ENCODE measurements around the gene HIGD1A. TPM values are rescaled to one million over a fixed set of nuclear protein-coding genes. Genes with fewer than 3 reads are reported as not detected.

The HIGD1A gene
- 100 to 1,000 TPM; 115 to 144 (median 125) TPM for total RNA-seq (2021; fragmentation: NEBNext Ultra II Directional; extraction: Animal tissue kit (Norgen Biotek cat#: 25700))
- long read RNA-seq, transcript HIGD1A-201 (4 exons, 1,373 nt): major isoform, 183 of 199 reads
- long read RNA-seq, partial matches to known transcripts: 1 of 199 reads
- long read RNA-seq, other reads (novel, unspliced or antisense): 9 of 199 reads

DNA sequence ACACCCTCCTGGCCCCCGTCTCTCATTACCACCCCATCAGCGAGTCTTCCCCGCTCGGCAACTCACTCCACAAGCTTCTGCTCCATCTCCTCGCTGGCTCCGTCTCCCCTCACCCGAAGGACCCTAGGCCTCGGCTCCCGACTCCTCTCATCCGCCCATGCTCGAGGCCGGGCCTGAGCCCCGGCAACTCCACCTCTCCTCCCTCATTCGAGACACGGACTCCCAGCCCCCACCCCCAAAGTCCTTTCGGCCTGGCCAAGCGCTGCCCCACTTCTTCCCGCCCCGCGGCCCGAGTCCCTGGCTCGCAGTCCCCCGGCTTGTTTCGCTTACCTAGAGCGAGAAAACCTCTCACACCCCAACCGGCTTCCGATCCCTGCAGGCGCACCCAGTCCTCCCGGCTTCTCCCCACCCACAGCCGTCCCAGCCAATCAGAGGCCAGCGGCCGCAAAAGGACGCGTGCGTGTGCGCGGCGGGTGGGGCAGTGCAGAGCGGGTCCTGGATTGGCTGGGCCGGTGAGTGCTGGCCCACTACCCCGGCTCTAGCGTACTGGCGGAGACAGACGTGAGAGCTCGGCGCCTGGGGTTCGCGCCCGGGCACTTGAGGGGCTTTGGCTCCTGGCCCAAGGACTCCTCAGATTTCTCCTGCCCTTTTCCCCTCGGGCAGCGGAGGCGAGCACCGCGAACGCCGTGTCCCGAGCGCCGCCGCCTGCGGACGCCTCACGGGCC is at the start of gene HIGD1A:
Gene HIGD1A, minus strand, starts transcription at position 385 of the 725 bp plus-strand sequence. CDS start 10,237 bp downstream, outside the sequence.
- peak within 1 kb of the TSS; percentile 99 for H3K4me3 Mint-ChIP-seq
- peaks cover 15% of the 10 kb centered on the region for H3K36me3 Mint-ChIP-seq (ENCODE audit: low read depth)
- peaks cover 4% of the 10 kb centered on the region for H3K27me3 Mint-ChIP-seq (ENCODE audit: insufficient read depth)
- TF ChIP-seq, protein P1, sequence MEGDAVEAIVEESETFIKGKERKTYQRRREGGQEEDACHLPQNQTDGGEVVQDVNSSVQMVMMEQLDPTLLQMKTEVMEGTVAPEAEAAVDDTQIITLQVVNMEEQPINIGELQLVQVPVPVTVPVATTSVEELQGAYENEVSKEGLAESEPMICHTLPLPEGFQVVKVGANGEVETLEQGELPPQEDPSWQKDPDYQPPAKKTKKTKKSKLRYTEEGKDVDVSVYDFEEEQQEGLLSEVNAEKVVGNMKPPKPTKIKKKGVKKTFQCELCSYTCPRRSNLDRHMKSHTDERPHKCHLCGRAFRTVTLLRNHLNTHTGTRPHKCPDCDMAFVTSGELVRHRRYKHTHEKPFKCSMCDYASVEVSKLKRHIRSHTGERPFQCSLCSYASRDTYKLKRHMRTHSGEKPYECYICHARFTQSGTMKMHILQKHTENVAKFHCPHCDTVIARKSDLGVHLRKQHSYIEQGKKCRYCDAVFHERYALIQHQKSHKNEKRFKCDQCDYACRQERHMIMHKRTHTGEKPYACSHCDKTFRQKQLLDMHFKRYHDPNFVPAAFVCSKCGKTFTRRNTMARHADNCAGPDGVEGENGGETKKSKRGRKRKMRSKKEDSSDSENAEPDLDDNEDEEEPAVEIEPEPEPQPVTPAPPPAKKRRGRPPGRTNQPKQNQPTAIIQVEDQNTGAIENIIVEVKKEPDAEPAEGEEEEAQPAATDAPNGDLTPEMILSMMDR (IDR thresholded peaks at IDR 0.05): no peak
- H3K4me1 Mint-ChIP-seq (ENCODE audit: low read depth): peaks cover 34% of the 10 kb centered on the region
- peak; percentile 91 for DNase-seq
- peak within 1 kb of the TSS; percentile 99 for H3K27ac Mint-ChIP-seq
- no peaks in the 10 kb centered on the region for H3K9me3 Mint-ChIP-seq

DNA sequence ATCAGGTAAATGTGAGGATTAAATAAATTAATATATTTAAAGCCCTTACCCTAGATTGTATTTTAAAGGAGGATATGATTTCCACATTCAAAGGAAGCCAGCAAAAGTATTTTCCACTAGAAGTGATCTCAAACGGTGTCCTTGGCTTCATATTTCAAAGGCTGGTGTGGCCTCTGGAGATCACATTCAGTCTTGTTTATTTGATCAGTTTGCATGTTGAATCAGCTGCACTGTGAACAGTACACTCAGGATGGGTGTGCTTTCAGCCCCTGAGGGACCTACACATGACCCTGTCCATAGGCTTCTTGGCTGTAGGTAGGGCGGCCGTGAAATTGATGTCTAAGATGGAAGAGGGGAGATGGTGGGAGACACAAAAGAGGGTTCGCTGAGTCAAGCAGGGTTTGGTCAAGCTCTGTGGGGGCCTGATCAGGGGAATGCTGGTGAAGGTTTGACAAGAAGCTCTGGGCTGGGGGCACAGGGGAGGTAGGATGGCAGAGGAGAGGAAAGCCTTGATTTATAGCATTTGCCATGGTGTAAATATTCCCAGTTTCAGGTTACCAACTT is 49.5 kb upstream of the HIGD1A start:
- TF ChIP-seq, protein P1 (IDR thresholded peaks at IDR 0.05): no peak
- Mint-ChIP-seq H3K9me3 (no peaks in the 10 kb centered on the region), H3K27me3 (ENCODE audit: insufficient read depth) (peaks cover 25% of the 10 kb centered on the region), H3K4me1 (ENCODE audit: low read depth) (no peaks in the 10 kb centered on the region), H3K27ac (no peak overlapping the region), H3K4me3 (no peak overlapping the region), H3K36me3 (ENCODE audit: low read depth) (no peaks in the 10 kb centered on the region)
- DNase-seq: no peak

DNA sequence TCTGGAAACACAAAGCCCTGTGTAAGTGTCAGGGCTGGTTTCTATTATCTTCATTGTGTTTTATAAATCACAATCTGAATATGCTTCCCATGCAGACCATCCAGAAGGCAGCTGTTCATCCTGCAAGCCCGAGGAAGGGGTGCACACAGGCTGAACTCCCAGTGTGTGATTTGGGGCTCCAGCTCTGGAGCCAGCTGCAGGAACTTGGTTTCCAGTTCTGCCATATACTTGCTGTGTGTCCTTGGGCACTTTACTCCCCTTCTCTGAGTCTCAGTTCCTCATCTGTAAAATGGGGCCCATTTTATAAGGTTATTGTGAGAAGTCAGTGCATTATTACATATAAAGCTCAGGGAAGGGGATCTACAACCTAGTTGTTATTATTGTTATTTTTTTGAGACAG is 48.8 kb upstream of the HIGD1A start:
- Mint-ChIP-seq H3K27ac (no peak overlapping the region), H3K27me3 (ENCODE audit: insufficient read depth) (peaks cover 20% of the 10 kb centered on the region), H3K9me3 (no peaks in the 10 kb centered on the region), H3K4me3 (no peak overlapping the region), H3K36me3 (ENCODE audit: low read depth) (no peaks in the 10 kb centered on the region), H3K4me1 (ENCODE audit: low read depth) (no peaks in the 10 kb centered on the region)
- DNase-seq: no peak
- TF ChIP-seq, protein P1 (IDR thresholded peaks at IDR 0.05): no peak

DNA sequence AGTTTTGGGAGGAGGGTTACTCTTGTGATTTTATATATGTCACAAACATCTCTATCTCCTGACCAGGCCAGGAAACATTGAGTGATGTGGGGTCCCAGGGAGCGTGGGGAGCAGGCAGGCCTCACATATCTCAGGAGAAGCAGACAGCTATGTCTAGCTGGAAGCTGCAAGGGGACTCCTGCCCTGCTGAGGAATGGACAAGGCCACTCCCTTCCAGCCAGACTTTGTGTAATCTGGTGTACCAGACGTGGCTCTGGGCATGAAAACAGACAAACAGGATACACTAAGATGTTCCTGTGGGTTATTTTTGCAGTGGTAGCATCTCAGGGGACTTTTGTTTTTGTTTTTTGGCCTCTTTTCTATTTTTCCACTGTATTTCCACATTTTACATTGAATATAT is 48.2 kb upstream of the HIGD1A start:
- H3K27me3 Mint-ChIP-seq (ENCODE audit: insufficient read depth): peaks cover 20% of the 10 kb centered on the region
- TF ChIP-seq, protein P1 (IDR thresholded peaks at IDR 0.05): no peak
- H3K36me3 Mint-ChIP-seq (ENCODE audit: low read depth): no peaks in the 10 kb centered on the region
- no peak for DNase-seq
- H3K4me3 Mint-ChIP-seq: no peak overlapping the region
- H3K4me1 Mint-ChIP-seq (ENCODE audit: low read depth): no peaks in the 10 kb centered on the region
- no peak overlapping the region for H3K27ac Mint-ChIP-seq
- no peaks in the 10 kb centered on the region for H3K9me3 Mint-ChIP-seq

- TF ChIP-seq, protein P1 (IDR thresholded peaks at IDR 0.05): no peak
- H3K27me3 Mint-ChIP-seq (ENCODE audit: insufficient read depth): peaks cover 16% of the 10 kb centered on the region
- no peak overlapping the region for H3K4me3 Mint-ChIP-seq
- peaks cover 8% of the 10 kb centered on the region; the same call in 1 of the 2 replicates for H3K4me1 Mint-ChIP-seq (ENCODE audit: low read depth)
- no peaks in the 10 kb centered on the region for H3K9me3 Mint-ChIP-seq
- no peaks in the 10 kb centered on the region for H3K36me3 Mint-ChIP-seq (ENCODE audit: low read depth)
- no peak overlapping the region for H3K27ac Mint-ChIP-seq
- no peak for DNase-seq
Observed at GRCh38 chr3:42851228-42851834, 47.0 kb upstream of the HIGD1A start.

All from HFFc6 (cell line).